ENCODE data around the gene AKR1C4. TPM values are rescaled to one million over a fixed set of nuclear protein-coding genes. Genes with fewer than 3 reads are reported as not detected.
"Not testable (repeated sequence)": the region's sequence is repeated elsewhere in the genome, so short reads cannot be mapped to it uniquely, and the experiment has no call there.

The AKR1C4 gene
- total and polyA plus RNA-seq, 8 donors = not detected

GRCh38 chr10:5242585-5242984 lies 45.9 kb downstream of the AKR1C4 start:
- Histone ChIP-seq H3K27ac (no peak overlapping the region), H3K4me1 (no peaks in the 10 kb centered on the region), H3K36me3 (no peaks in the 10 kb centered on the region), H3K27me3 (no peaks in the 10 kb centered on the region), H3K9me3 (no peaks in the 10 kb centered on the region), H3K4me3 (no peak overlapping the region)
- DNase-seq = no peak
- intact Hi-C loops (cut with DNase I) = no loop called here
- TF ChIP-seq, protein P1, sequence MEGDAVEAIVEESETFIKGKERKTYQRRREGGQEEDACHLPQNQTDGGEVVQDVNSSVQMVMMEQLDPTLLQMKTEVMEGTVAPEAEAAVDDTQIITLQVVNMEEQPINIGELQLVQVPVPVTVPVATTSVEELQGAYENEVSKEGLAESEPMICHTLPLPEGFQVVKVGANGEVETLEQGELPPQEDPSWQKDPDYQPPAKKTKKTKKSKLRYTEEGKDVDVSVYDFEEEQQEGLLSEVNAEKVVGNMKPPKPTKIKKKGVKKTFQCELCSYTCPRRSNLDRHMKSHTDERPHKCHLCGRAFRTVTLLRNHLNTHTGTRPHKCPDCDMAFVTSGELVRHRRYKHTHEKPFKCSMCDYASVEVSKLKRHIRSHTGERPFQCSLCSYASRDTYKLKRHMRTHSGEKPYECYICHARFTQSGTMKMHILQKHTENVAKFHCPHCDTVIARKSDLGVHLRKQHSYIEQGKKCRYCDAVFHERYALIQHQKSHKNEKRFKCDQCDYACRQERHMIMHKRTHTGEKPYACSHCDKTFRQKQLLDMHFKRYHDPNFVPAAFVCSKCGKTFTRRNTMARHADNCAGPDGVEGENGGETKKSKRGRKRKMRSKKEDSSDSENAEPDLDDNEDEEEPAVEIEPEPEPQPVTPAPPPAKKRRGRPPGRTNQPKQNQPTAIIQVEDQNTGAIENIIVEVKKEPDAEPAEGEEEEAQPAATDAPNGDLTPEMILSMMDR (IDR thresholded peaks at IDR 0.05) = no peak
- ATAC-seq = no peak

GRCh38 chr10:5243521-5243987 lies 46.9 kb downstream of the AKR1C4 start:
- Histone ChIP-seq H3K4me3 (no peak overlapping the region), H3K27ac (no peak overlapping the region), H3K27me3 (no peaks in the 10 kb centered on the region), H3K9me3 (no peaks in the 10 kb centered on the region), H3K36me3 (no peaks in the 10 kb centered on the region), H3K4me1 (no peaks in the 10 kb centered on the region)
- TF ChIP-seq, protein P1 (IDR thresholded peaks at IDR 0.05) = no peak
- intact Hi-C loops (cut with DNase I) = no loop called here
- DNase-seq = no peak
- ATAC-seq = no peak

DNA sequence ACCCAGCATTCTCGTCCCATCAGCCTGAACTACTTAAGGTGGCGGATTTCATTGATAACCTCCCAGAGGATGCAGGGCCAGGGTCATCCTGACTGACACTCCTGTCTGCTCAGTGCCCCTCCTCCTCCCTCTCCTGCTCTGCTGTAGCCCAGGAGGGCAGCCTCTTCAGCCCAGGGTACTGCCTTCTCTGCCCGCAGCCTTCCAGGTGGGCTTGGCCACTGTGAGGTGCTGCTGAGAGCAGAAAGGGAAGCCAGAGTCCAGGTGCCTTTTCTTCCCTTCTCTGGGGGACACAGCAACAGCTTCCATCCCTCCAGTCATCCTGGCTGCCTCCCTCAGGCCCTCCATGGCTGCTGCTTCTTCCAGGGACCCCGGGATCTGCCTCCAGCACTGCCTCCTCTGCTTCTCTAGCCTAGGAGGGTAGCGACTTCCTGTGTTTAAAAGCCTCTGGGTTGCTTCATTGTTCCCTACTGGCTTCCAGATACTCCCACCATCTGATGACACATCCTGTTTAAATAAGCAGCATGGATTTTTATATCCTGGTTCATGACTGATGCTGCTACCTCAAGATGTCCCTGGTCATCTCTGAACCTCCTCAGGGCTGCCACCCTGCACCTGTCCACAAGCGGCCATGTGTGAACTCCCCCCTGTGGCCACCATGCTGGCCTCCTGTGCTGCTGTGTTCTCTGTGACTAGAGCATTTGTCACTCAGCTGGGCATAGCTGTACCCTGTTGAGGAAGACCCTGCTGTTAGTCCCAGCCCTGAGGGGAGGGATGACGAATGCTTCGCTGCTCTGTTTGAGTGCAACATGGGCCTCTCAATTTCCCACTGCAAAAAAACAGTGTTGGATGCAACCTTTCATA lies 55.8 kb downstream of the AKR1C4 start:
- intact Hi-C loops (cut with DNase I) = no loop called here
- Histone ChIP-seq H3K27ac (no peak overlapping the region), H3K4me1 (no peaks in the 10 kb centered on the region), H3K9me3 (no peaks in the 10 kb centered on the region), H3K4me3 (no peak overlapping the region), H3K36me3 (no peaks in the 10 kb centered on the region), H3K27me3 (no peaks in the 10 kb centered on the region)
- DNase-seq (no peak), ATAC-seq (no peak)
- TF ChIP-seq, protein P1 (IDR thresholded peaks at IDR 0.05) = no peak

DNA sequence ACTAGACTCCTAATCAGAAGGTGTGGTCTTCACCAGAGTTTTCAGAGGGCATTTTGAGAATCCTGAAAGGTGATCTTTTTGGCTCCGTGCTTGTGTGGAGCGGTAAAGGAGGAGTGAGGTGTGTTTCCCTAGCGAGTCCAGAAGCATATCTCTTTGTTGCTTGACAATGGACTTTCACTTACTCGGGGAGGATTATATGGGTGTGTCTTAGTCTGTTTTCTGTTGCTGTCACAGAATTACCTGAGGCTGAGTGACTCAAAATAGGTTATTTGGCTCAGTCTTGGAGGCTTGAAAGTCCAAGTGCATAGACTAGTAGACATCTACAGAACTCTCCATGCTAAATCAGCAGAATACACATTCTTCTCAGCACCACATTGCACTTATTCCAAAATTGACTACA lies 57.9 kb downstream of the AKR1C4 start:
- H3K27ac ChIP-seq = no peak overlapping the region
- H3K4me3 ChIP-seq = no peak overlapping the region
- no peaks in the 10 kb centered on the region for H3K27me3 ChIP-seq
- no peaks in the 10 kb centered on the region for H3K4me1 ChIP-seq
- intact Hi-C loops (cut with DNase I) = no loop called here
- TF ChIP-seq, protein P1 (IDR thresholded peaks at IDR 0.05) = no peak
- ATAC-seq (no peak), DNase-seq (no peak)
- peaks cover 0 to 3% of the 10 kb centered on the region in 2 donors for H3K9me3 ChIP-seq
- no peaks in the 10 kb centered on the region for H3K36me3 ChIP-seq

GRCh38 chr10:5257768-5258167 lies 61.1 kb downstream of the AKR1C4 start:
- H3K4me1 ChIP-seq; intact Hi-C loops (cut with DNase I); ATAC-seq; H3K36me3 ChIP-seq; H3K9me3 ChIP-seq; DNase-seq; H3K27me3 ChIP-seq; H3K4me3 ChIP-seq; H3K27ac ChIP-seq: not testable (repeated sequence)

Data from left lung (tissue), 10 donors.